Testis (tissue), 2 donors: Measurements from ENCODE around the gene EXOSC9.

Source experiments
- POLR2A ChIP-seq: fragments of 450-650 bp; IDR thresholded peaks from one replicate; pipeline ENCODE4 v1.6.1; 2017; ENCODE audit warnings: antibody characterized with exemption, mild to moderate bottlenecking, moderate library complexity
- TF ChIP-seq, protein P1 (sequence below), 3 experiments: fragments of 450-650 bp in 2 of 3; fragments of 200-600 bp in 1 of 3; sonication (generic) in 1 of 3; IDR thresholded peaks; one replicate each; pipeline ENCODE4 v1.5.1; 2016 to 2019; ENCODE audit warnings: antibody characterized with exemption in 3 of 3, mild to moderate bottlenecking in 2 of 3, moderate library complexity in 1 of 3

DNA sequence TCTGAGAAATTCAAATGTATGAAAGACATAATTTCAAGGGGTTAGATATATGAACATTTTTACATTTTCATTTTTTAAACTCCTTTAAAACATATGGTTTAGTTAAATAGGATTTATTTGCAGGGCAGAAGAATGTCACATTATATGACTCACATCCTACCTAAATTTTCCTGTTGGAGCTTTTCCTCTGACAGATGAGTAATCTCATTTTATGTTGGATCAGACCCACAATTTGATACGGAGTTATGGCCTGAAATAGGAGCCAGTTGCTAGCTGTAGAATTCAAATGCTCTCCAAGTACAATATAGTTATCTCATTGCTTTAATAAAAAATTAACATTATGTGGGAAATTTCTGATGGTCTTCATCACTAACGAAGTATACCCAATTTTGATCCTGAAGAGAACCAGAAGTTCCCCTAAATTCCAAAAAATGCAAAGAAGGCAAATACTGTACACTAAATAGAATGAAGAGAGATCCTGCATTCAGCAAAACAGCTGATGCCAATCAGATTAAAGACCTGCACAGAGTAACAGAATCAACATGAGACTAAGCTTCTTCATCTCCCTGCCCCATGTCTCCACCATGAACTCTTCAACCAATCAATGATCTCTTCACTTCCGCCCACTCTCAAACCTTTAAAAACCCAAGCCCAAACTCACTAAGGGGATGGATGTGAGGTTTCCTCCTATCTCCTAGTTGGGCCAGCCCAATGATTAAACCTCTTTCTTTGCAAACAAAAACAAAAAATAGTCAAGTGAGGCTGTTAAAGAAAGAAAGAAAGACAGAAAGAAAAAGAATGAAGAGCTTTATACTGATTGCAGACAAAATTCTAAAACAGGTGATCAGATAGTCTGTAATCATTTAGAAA, 10.9 kb upstream of the EXOSC9 start:
- TF ChIP-seq, protein P1, sequence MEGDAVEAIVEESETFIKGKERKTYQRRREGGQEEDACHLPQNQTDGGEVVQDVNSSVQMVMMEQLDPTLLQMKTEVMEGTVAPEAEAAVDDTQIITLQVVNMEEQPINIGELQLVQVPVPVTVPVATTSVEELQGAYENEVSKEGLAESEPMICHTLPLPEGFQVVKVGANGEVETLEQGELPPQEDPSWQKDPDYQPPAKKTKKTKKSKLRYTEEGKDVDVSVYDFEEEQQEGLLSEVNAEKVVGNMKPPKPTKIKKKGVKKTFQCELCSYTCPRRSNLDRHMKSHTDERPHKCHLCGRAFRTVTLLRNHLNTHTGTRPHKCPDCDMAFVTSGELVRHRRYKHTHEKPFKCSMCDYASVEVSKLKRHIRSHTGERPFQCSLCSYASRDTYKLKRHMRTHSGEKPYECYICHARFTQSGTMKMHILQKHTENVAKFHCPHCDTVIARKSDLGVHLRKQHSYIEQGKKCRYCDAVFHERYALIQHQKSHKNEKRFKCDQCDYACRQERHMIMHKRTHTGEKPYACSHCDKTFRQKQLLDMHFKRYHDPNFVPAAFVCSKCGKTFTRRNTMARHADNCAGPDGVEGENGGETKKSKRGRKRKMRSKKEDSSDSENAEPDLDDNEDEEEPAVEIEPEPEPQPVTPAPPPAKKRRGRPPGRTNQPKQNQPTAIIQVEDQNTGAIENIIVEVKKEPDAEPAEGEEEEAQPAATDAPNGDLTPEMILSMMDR (IDR thresholded peaks at IDR 0.05), result no peak
- no peak for TF ChIP-seq POLR2A
